ENCODE data around the gene NANS. TPM values are rescaled to one million over a fixed set of nuclear protein-coding genes. Genes with fewer than 3 reads are reported as not detected.
A peak's percentile ranks its signal among the peaks of the same experiment; 100 is the strongest.
"Not testable (repeated sequence)": the region's sequence is repeated elsewhere in the genome, so short reads cannot be mapped to it uniquely, and the experiment has no call there.

NANS gene, protein sequence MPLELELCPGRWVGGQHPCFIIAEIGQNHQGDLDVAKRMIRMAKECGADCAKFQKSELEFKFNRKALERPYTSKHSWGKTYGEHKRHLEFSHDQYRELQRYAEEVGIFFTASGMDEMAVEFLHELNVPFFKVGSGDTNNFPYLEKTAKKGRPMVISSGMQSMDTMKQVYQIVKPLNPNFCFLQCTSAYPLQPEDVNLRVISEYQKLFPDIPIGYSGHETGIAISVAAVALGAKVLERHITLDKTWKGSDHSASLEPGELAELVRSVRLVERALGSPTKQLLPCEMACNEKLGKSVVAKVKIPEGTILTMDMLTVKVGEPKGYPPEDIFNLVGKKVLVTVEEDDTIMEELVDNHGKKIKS
- total RNA-seq = 22.8 TPM

GRCh38 chr9:98056269-98057137 is at the start of gene NANS:
TSS of gene NANS (plus strand) at chr9:98056732. CDS start at chr9:98056809, 77 bp downstream.
- FAIRE-seq (no peak), DNase-seq (ENCODE audit: low spot score in 2 of 2) (peak; percentile 94 to 96)

DNA sequence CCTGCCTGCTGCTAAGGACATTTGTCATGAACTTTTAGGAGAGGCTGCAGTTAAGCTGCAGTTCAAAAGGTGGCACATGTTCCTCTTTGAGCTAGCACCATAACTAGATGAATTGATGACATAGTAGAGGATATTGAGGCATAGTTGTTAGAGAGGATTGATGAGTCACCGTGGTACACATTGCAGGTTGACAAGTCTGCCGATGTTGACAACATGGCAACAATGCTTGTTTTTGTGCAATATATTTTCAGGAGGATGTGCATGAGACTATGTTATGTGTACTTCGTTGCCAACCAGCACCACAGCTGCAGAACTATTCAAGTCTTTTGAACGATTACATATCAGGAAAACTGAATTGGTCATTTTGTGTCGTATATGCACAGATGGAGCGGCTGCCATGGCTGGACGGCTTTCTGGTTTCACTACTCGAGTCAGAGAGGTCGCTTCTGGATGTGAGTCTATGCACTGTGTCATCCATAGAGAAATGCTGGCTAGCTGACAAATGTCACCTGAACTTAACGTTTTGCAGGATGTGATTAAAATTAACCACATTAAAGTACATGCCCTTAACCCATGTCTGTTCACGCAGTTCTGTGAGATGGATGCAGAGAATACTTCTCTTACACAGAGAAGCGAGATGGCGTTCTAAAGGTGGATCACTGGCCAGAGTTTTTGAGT is 49.1 kb upstream of the NANS start:
- DNase-seq (ENCODE audit: low spot score in 2 of 2) (no peak), FAIRE-seq (no peak)

- FAIRE-seq (no peak), DNase-seq (ENCODE audit: low spot score in 2 of 2) (no peak)
Measured at GRCh38 chr9:98008764-98009163, 47.8 kb upstream of the NANS start.

DNA sequence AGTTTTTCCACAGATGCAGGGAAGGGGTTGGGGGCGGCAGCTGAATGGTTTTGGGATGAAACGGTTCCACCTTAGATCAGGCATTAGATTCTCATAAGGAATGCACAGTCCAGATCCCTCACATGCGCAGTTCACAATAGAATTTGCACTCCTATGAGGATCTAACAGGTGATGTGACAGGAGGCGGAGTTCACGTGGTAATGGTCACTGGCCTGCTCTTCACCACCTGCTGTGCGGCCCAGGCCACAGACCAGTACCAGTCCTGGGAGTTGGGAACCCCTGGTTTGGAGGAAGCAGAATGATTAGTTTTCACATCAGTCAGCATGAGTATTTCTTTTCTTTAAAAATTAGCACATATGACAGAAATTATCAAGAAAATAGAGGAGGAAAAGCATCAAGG is 47.1 kb upstream of the NANS start:
- FAIRE-seq (no peak), DNase-seq (ENCODE audit: low spot score in 2 of 2) (no peak)

GRCh38 chr9:98009936-98010335 is 46.6 kb upstream of the NANS start:
- DNase-seq (ENCODE audit: low spot score in 2 of 2) (no peak), FAIRE-seq (no peak)

DNA sequence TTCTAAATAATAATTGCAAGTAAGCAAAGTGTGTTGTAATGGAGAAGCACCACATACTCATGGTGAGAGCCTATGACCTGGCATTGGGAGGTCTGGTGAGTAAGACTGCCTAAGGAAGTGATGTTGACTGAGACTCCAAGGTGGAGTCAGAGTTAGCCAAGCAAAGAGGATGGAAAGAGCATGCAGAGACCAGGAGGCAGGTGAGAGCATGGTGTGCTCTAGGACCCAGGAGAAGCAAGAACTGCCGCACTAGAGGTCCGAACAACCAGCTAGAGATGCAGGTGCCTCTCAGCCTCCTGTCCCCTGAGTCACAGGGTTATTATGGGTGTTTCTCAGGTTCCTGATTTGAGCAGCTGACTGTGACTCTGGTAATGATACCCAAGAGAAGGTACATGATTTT is 46.1 kb upstream of the NANS start:
- FAIRE-seq (no peak), DNase-seq (ENCODE audit: low spot score in 2 of 2) (no peak)

DNA sequence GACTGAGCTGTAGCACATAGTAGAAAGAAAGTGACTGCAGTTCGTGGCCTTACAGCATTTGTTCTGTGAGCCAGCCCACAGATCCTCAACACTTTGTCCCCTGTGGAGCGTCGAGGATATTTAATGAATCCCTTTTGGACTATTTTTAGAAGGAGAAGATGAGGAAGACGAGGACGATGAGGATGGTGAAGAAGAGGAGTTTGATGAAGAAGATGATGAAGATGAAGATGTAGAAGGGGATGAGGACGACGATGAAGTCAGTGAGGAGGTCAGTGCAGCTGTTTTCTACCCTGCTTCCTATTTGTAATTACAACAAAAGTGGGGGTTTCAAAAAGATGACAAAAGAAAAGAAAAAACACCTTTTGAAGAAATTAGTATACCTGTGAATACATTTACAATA is 45.4 kb upstream of the NANS start:
- DNase-seq (ENCODE audit: low spot score in 2 of 2) (no peak), FAIRE-seq (no peak)

DNA sequence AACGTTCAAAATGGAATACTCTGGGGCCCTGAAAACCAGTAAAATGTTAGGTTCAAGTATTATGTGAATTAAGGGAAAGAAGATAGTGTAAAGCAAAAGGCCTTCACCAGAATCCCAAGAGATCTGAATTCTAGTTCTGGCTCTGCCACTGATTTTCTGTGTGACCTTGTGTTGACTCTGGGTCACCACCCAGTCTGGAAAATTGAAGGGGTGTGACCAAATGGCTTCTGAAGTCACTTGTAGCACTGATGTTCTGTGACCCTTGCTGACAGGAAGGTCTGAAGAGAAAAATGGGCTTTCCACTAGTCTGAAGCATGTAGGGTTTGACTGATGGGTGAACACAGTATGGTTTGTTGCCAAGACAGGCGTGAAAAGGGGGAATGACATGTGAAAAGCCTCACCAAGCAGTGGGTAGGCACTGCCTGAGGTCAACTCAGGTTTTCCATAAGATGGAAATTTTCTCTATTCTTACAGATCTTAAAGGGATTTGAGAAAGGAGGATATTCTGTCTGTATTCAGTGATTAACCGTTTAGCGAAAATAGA is 40.3 kb upstream of the NANS start:
- FAIRE-seq (no peak), DNase-seq (ENCODE audit: low spot score in 2 of 2) (no peak)

- DNase-seq (ENCODE audit: low spot score in 2 of 2) = no peak
- FAIRE-seq = no peak
Measured at GRCh38 chr9:98017306-98017705, 39.2 kb upstream of the NANS start.

GRCh38 chr9:98018347-98018746 is 38.2 kb upstream of the NANS start:
- FAIRE-seq = no peak
- DNase-seq (ENCODE audit: low spot score in 2 of 2) = no peak

DNA sequence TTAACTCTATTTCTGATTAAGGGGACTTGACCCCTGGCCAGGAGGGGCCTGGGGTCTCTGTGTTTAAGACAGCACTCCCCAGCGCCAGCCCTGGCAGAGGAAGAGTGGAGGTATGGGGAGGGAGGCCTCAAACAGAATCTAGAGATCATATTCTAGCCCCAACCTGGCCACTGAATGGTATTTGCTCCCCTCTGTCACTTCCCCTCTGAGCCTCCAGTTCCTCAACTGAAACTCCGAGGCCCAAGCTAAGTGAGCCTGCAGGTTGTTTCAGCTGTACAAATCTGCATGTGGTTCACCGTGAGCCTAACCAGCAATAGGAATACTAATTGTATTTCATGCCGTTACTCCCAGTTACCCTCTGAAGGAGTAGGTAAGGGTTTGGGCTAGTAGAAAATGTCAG is 37.4 kb upstream of the NANS start:
- FAIRE-seq (no peak), DNase-seq (ENCODE audit: low spot score in 2 of 2) (no peak)

DNA sequence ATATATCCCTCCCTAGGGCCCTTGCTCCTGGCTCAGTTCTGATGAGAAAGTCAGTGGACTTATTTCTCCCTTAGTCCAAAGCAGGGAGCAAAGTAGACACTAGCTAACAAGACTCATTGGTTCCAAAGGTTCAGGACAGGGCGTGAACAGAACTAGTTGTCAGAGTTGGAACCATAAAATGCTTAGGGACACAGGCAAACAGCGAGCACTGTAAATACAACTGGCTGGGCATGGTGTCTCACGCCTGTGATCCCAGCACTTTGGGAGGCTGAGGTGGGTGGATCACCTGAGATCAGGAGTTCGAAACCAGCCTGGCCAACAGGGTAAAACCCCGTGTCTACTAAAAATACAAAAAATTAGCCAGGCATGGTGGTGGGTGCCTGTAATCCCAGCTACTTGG is 36.7 kb upstream of the NANS start:
- FAIRE-seq; DNase-seq (ENCODE audit: low spot score in 2 of 2): not testable (repeated sequence)

GRCh38 chr9:98020476-98021145 is 35.9 kb upstream of the NANS start:
- DNase-seq (ENCODE audit: low spot score in 2 of 2) = no peak
- FAIRE-seq = no peak

GRCh38 chr9:98021306-98022040 is 35.1 kb upstream of the NANS start:
- DNase-seq (ENCODE audit: low spot score in 2 of 2) (no peak), FAIRE-seq (no peak)

GRCh38 chr9:98022447-98022846 is 34.1 kb upstream of the NANS start:
- no peak for FAIRE-seq
- DNase-seq (ENCODE audit: low spot score in 2 of 2) = no peak

GRCh38 chr9:98024702-98025101 is 31.8 kb upstream of the NANS start:
- DNase-seq (ENCODE audit: low spot score in 2 of 2) = no peak
- no peak for FAIRE-seq

DNA sequence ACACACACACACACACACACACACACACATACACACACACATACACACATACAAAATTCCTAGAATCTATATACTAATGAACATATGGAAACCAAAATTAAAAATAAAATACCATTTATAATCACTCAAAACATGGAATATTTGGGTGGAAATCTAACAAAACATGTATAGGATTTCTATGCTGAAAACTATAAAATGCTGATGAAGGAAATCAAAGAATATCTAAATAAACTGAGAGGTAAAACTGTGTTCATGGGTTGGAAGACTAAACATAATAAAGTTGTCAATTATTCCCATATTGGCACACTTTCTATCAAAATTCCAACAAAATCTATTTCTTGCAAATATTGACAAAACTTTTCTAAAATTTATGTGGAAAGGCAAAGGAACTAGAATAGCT is 25.4 kb upstream of the NANS start:
- FAIRE-seq = no peak
- no peak for DNase-seq (ENCODE audit: low spot score in 2 of 2)

DNA sequence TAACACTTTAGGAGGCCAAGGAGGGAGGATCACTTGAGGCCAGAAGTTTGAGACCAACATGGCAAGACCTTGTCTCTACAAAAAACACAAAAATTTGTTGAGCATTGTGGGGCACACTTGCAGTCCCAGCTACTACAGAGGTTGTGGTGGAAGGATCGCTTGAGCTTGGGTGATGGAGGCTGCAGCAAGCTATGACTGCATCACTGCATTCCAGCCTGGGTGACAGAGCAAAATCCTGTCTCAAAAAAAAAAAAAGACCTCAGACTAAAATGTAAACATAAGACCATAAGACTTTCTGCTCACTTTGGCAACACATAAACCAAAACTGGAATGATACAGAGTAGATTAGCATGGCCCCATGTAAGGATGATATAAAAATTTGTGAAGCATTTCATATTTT is 24.6 kb upstream of the NANS start:
- no peak for DNase-seq (ENCODE audit: low spot score in 2 of 2)
- no peak for FAIRE-seq
